Measurements from ENCODE around the gene SLC26A9.

Gene SLC26A9

GRCh38 chr1:205870236-205870635 is 73.0 kb downstream of the SLC26A9 start:
- no peaks in the 10 kb centered on the region for H3K79me2 ChIP-seq (ENCODE audit: insufficient read depth, low read length)
- no peak overlapping the region for H3K4me2 ChIP-seq (ENCODE audit: insufficient read depth, low read length)
- no peaks in the 10 kb centered on the region for H3K36me3 ChIP-seq (ENCODE audit: insufficient read depth, low read length)
- H3K4me3 ChIP-seq (ENCODE audit: low read depth in 1 of 2, low read length in 2 of 2) = no peak overlapping the region
- H3K9me3 ChIP-seq (ENCODE audit: insufficient read depth, low read length, severe bottlenecking) = no peaks in the 10 kb centered on the region
- H3K27me3 ChIP-seq (ENCODE audit: insufficient read depth, low read length, poor library complexity) = no peaks in the 10 kb centered on the region
- H3K27ac ChIP-seq (ENCODE audit: low read length) = no peak overlapping the region
- no peak for TF ChIP-seq EZH2 (IDR thresholded peaks at IDR 0.05; ENCODE audit: borderline replicate concordance, low read depth, low read length, severe bottlenecking)
- TF ChIP-seq, protein P1, sequence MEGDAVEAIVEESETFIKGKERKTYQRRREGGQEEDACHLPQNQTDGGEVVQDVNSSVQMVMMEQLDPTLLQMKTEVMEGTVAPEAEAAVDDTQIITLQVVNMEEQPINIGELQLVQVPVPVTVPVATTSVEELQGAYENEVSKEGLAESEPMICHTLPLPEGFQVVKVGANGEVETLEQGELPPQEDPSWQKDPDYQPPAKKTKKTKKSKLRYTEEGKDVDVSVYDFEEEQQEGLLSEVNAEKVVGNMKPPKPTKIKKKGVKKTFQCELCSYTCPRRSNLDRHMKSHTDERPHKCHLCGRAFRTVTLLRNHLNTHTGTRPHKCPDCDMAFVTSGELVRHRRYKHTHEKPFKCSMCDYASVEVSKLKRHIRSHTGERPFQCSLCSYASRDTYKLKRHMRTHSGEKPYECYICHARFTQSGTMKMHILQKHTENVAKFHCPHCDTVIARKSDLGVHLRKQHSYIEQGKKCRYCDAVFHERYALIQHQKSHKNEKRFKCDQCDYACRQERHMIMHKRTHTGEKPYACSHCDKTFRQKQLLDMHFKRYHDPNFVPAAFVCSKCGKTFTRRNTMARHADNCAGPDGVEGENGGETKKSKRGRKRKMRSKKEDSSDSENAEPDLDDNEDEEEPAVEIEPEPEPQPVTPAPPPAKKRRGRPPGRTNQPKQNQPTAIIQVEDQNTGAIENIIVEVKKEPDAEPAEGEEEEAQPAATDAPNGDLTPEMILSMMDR (IDR thresholded peaks at IDR 0.05; ENCODE audit: borderline replicate concordance, extremely low read depth, low read length, poor library complexity, severe bottlenecking) = no peak
- no peak for ATAC-seq (ENCODE audit: insufficient read depth, low read depth)
- H4K20me1 ChIP-seq (ENCODE audit: insufficient read depth, low read length) = no peaks in the 10 kb centered on the region
- no peaks in the 10 kb centered on the region for H3K4me1 ChIP-seq (ENCODE audit: insufficient read depth, low read length)
- no peak overlapping the region for H3K9ac ChIP-seq (ENCODE audit: low read depth, low read length)
- no peak overlapping the region for H2AFZ ChIP-seq (ENCODE audit: low read depth, low read length)
- DNase-seq = no peak

All from DND-41 (cell line).